ENCODE data around the gene HES4. TPM values are rescaled to one million over a fixed set of nuclear protein-coding genes. Genes with fewer than 3 reads are reported as not detected.

HES4 gene
- total and polyA plus RNA-seq, 2 of the 13 experiments (the other 11 are each of a cell fraction or from before 2014, with no cell fraction given) = 8.8 to 10.6 TPM

Small RNAs within 50 kb of the gene (small RNA-seq; reads per million reads assigned to genes)
- gene AL645608.3 (ENCODE audit: insufficient read depth in 2 of 3, insufficient read length in 3 of 3, low read depth in 2 of 3, low replicate concordance in 1 of 3) = 0 reads per million in 3 experiments

Other genes starting within 250 kb of the HES4 start
- 0.11 TPM in 1 of 2 replicates, not detected in the other for gene SAMD11, start 76.2 kb downstream of the HES4 start, total RNA-seq (2016; rRNA removed; fragmentation: Illumina TruSeq; extraction: Trizol)
- gene SAMD11, start 76.2 kb downstream of the HES4 start, polyA plus RNA-seq (2011; rRNA removed) = 0.09 TPM in 1 of 2 replicates, not detected in the other
- 91.6 and 103 TPM in 2 replicates for gene NOC2L, start 40.8 kb downstream of the HES4 start, total RNA-seq (2016; rRNA removed; fragmentation: Illumina TruSeq; extraction: Trizol)
- gene NOC2L, start 40.8 kb downstream of the HES4 start, polyA plus RNA-seq (2011; rRNA removed) = 32.0 and 40.5 TPM in 2 replicates
- gene KLHL17, start 39.5 kb downstream of the HES4 start, total RNA-seq (2016; rRNA removed; fragmentation: Illumina TruSeq; extraction: Trizol) = 2.8 and 9.3 TPM in 2 replicates
- gene KLHL17, start 39.5 kb downstream of the HES4 start, polyA plus RNA-seq (2011; rRNA removed) = 24.7 and 31.4 TPM in 2 replicates
- 0.21 and 0.42 TPM in 2 replicates for gene PLEKHN1, start 33.6 kb downstream of the HES4 start, total RNA-seq (2016; rRNA removed; fragmentation: Illumina TruSeq; extraction: Trizol)
- gene PLEKHN1, start 33.6 kb downstream of the HES4 start, polyA plus RNA-seq (2011; rRNA removed) = 0.58 and 0.59 TPM in 2 replicates
- 0.04 TPM in 1 of 2 replicates, not detected in the other for gene PERM1, start 18.0 kb downstream of the HES4 start, total RNA-seq (2016; rRNA removed; fragmentation: Illumina TruSeq; extraction: Trizol)
- 0.29 and 0.38 TPM in 2 replicates for gene PERM1, start 18.0 kb downstream of the HES4 start, polyA plus RNA-seq (2011; rRNA removed)
- 54.9 and 68.4 TPM in 2 replicates for gene ISG15, start 13.4 kb upstream of the HES4 start, total RNA-seq (2016; rRNA removed; fragmentation: Illumina TruSeq; extraction: Trizol)
- gene ISG15, start 13.4 kb upstream of the HES4 start, polyA plus RNA-seq (2011; rRNA removed) = 42.1 and 63.7 TPM in 2 replicates
- gene AGRN, start 20.0 kb upstream of the HES4 start, total RNA-seq (2016; rRNA removed; fragmentation: Illumina TruSeq; extraction: Trizol) = 7.3 and 29.8 TPM in 2 replicates
- gene AGRN, start 20.0 kb upstream of the HES4 start, polyA plus RNA-seq (2011; rRNA removed) = 65.2 and 82.7 TPM in 2 replicates
- gene RNF223, start 74.2 kb upstream of the HES4 start, total RNA-seq (2016; rRNA removed; fragmentation: Illumina TruSeq; extraction: Trizol) = not detected in 2 replicates
- gene RNF223, start 74.2 kb upstream of the HES4 start, polyA plus RNA-seq (2011; rRNA removed) = 0.03 and 0.05 TPM in 2 replicates
- gene C1orf159, start 116.0 kb upstream of the HES4 start, total RNA-seq (2016; rRNA removed; fragmentation: Illumina TruSeq; extraction: Trizol) = 3.8 and 6.7 TPM in 2 replicates
- gene C1orf159, start 116.0 kb upstream of the HES4 start, polyA plus RNA-seq (2011; rRNA removed) = 3.8 and 4.2 TPM in 2 replicates
- gene TTLL10, start 173.8 kb upstream of the HES4 start, total RNA-seq (2016; rRNA removed; fragmentation: Illumina TruSeq; extraction: Trizol) = not detected in 2 replicates
- not detected in 2 replicates for gene TTLL10, start 173.8 kb upstream of the HES4 start, polyA plus RNA-seq (2011; rRNA removed)
- not detected in 2 replicates for gene TNFRSF18, start 206.5 kb upstream of the HES4 start, total RNA-seq (2016; rRNA removed; fragmentation: Illumina TruSeq; extraction: Trizol)
- not detected in 2 replicates for gene TNFRSF18, start 206.5 kb upstream of the HES4 start, polyA plus RNA-seq (2011; rRNA removed)
- not detected in 2 replicates for gene TNFRSF4, start 214.1 kb upstream of the HES4 start, total RNA-seq (2016; rRNA removed; fragmentation: Illumina TruSeq; extraction: Trizol)
- gene TNFRSF4, start 214.1 kb upstream of the HES4 start, polyA plus RNA-seq (2011; rRNA removed) = 0.21 TPM in 1 of 2 replicates, not detected in the other
- 45.3 and 107 TPM in 2 replicates for gene SDF4, start 231.9 kb upstream of the HES4 start, total RNA-seq (2016; rRNA removed; fragmentation: Illumina TruSeq; extraction: Trizol)
- 80.8 and 99.6 TPM in 2 replicates for gene SDF4, start 231.9 kb upstream of the HES4 start, polyA plus RNA-seq (2011; rRNA removed)
- gene B3GALT6, start 232.1 kb upstream of the HES4 start, total RNA-seq (2016; rRNA removed; fragmentation: Illumina TruSeq; extraction: Trizol) = 9.2 and 14.2 TPM in 2 replicates
- gene B3GALT6, start 232.1 kb upstream of the HES4 start, polyA plus RNA-seq (2011; rRNA removed) = 3.9 and 5.8 TPM in 2 replicates
- gene C1QTNF12, start 246.6 kb upstream of the HES4 start, total RNA-seq (2016; rRNA removed; fragmentation: Illumina TruSeq; extraction: Trizol) = 0.29 and 0.64 TPM in 2 replicates
- gene C1QTNF12, start 246.6 kb upstream of the HES4 start, polyA plus RNA-seq (2011; rRNA removed) = 0.18 and 0.29 TPM in 2 replicates

All from HepG2 (cell line).